HepG2 (cell line): ENCODE results near the gene FCN3. TPM values are rescaled to one million over a fixed set of nuclear protein-coding genes. Genes with fewer than 3 reads are reported as not detected.

Source experiments
- AKNA ChIP-seq: sonication (generic); formaldehyde crosslinking; IDR thresholded peaks from 2 replicates; pipeline ENCODE4 v1.4.0; 2020; ENCODE audit warnings: missing genetic modification reagents, borderline replicate concordance
- CENPT ChIP-seq: sonication (generic); formaldehyde crosslinking; IDR thresholded peaks from 2 replicates; pipeline ENCODE4 v1.8.0; 2022; ENCODE audit warnings: low read depth, mild to moderate bottlenecking, moderate library complexity, missing genetic modification reagents
- ETV5 ChIP-seq: IDR thresholded peaks from 2 replicates; pipeline ENCODE4 v1.6.1; 2018; ENCODE audit warnings: missing biosample characterization, missing genetic modification reagents, inconsistent platforms, borderline replicate concordance
- FOXC1 ChIP-seq: sonication (generic); formaldehyde crosslinking; IDR thresholded peaks from 2 replicates; pipeline ENCODE4 v1.8.0; 2022; ENCODE audit warnings: mild to moderate bottlenecking, missing genetic modification reagents, borderline replicate concordance
- ISL2 ChIP-seq: sonication (generic); formaldehyde crosslinking; IDR thresholded peaks from 2 replicates; pipeline ENCODE4 v1.5.0; 2020; ENCODE audit warnings: missing genetic modification reagents
- MTA1 ChIP-seq: sonication (generic); formaldehyde crosslinking; IDR thresholded peaks from 2 replicates; pipeline ENCODE4 v1.4.0; 2020; ENCODE audit warnings: missing genetic modification reagents, mild to moderate bottlenecking, borderline replicate concordance
- MTF1 ChIP-seq: sonication (generic); formaldehyde crosslinking; IDR thresholded peaks from 2 replicates; pipeline ENCODE4 v1.5.0; 2020; ENCODE audit warnings: missing genetic modification reagents
- NCOR1 ChIP-seq: fragments of 200-600 bp; sonication (generic); IDR thresholded peaks from 2 replicates; pipeline ENCODE4 v1.7.0; 2017; ENCODE audit warnings: antibody characterized with exemption, low read length, borderline replicate concordance
- NFYC ChIP-seq: IDR thresholded peaks from 2 replicates; pipeline ENCODE4 v1.6.1; 2016; ENCODE audit warnings: missing genetic modification reagents, missing compliant biosample characterization
- PBX2 ChIP-seq: IDR thresholded peaks from 2 replicates; pipeline ENCODE4 v1.6.1; 2016; ENCODE audit warnings: control low read depth
- STAT5B ChIP-seq: sonication (generic); formaldehyde crosslinking; IDR thresholded peaks from 2 replicates; pipeline ENCODE4 v1.4.0; 2020; ENCODE audit warnings: missing genetic modification reagents
- TCF7 ChIP-seq: sonication (generic); IDR thresholded peaks from 2 replicates; pipeline ENCODE4 v1.6.1; 2016; ENCODE audit warnings: antibody characterized with exemption, low read depth
- ZKSCAN5 ChIP-seq: sonication (generic); formaldehyde crosslinking; IDR thresholded peaks from 2 replicates; pipeline ENCODE4 v1.5.1; 2020; ENCODE audit warnings: mild to moderate bottlenecking, missing genetic modification reagents
- ZNF18 ChIP-seq: sonication (generic); formaldehyde crosslinking; IDR thresholded peaks from 2 replicates; pipeline ENCODE4 v1.8.0; 2022; ENCODE audit warnings: mild to moderate bottlenecking, missing genetic modification reagents; ENCODE audit not compliant: insufficient replicate concordance
- ZNF282 ChIP-seq: fragments of 450-650 bp; IDR thresholded peaks from 2 replicates; pipeline ENCODE4 v1.6.1; 2018; ENCODE audit not compliant: partially characterized antibody
- ZNF331 ChIP-seq: sonication (generic); formaldehyde crosslinking; IDR thresholded peaks from 2 replicates; pipeline ENCODE4 v1.4.0; 2020; ENCODE audit warnings: missing genetic modification reagents
- ZNF503 ChIP-seq: sonication (generic); formaldehyde crosslinking; IDR thresholded peaks from 2 replicates; pipeline ENCODE4 v1.4.0; 2020; ENCODE audit warnings: missing genetic modification reagents
- ZNF574 ChIP-seq: sonication (generic); formaldehyde crosslinking; IDR thresholded peaks from 2 replicates; pipeline ENCODE4 v1.4.0; 2020; ENCODE audit warnings: missing genetic modification reagents
- polyA plus RNA-seq, 8 experiments: library from polyadenylated mRNA; depleted of rRNA in 3 of 8; stranded (reverse) in 7 of 8; unstranded in 1 of 8; fragments of >200 nt; fragmentation: Illumina TruSeq in 4 of 8; extraction: Trizol in 4 of 8; gene quantifications; 2 replicates each; pipeline versions ENCODE4 v1.2.1 to v1.2.3, GENCODE V29; 2011 to 2016; ENCODE audit warnings: low read depth in 4 of 8, missing spikeins in 1 of 8, mixed read lengths in 1 of 8; ENCODE audit not compliant: insufficient read depth in 1 of 8
- total RNA-seq, 5 experiments: library from RNA; depleted of rRNA; stranded (reverse); fragments of >200 nt; fragmentation: Illumina TruSeq; extraction: Trizol; gene quantifications; 2 replicates each; pipeline ENCODE4 v1.2.3, GENCODE V29; 2016; ENCODE audit warnings: low read depth in 1 of 5

Gene FCN3
- total and polyA plus RNA-seq, 2 of the 13 experiments (the other 11 are each of a cell fraction or from before 2014, with no cell fraction given): not detected

- TF ChIP-seq ZNF574 (CRISPR knock-in tag) (peak; percentile 89), ISL2 (no peak), NCOR1 (no peak), MTA1 (no peak), ZNF18 (no peak), ZNF331 (CRISPR knock-in tag) (no peak), CENPT (CRISPR knock-in tag) (no peak), STAT5B (CRISPR knock-in tag) (no peak), ZKSCAN5 (CRISPR knock-in tag) (no peak), ETV5 (CRISPR knock-in tag) (no peak; the same call in 1 of the 2 replicates), FOXC1 (no peak), MTF1 (CRISPR knock-in tag) (no peak), ZNF503 (CRISPR knock-in tag) (no peak), PBX2 (CRISPR knock-in tag) (no peak), AKNA (CRISPR knock-in tag) (no peak), TCF7 (no peak), ZNF282 (no peak), NFYC (CRISPR knock-in tag) (peak; percentile 77)
Measured at GRCh38 chr1:27392096-27392777, 17.6 kb upstream of the FCN3 start, which contains the start of gene GPR3 (continued).
